GM12874 (cell line): ENCODE data around the gene NPAS4.

ENCODE experiments used
- CTCF ChIP-seq: IDR thresholded peaks from 2 replicates; pipeline ENCODE4 v1.5.1; 2011; ENCODE audit warnings: low read depth, mild to moderate bottlenecking, control low read depth, low read length, moderate library complexity; ENCODE audit not compliant: insufficient read depth

Gene NPAS4

GRCh38 chr11:66462010-66462409 is 41.2 kb downstream of the NPAS4 start:
- no peak for TF ChIP-seq CTCF

- TF ChIP-seq CTCF = no peak
Observed at GRCh38 chr11:66462911-66463310, 42.1 kb downstream of the NPAS4 start.

- TF ChIP-seq CTCF = no peak
Observed at GRCh38 chr11:66464916-66465315, 44.1 kb downstream of the NPAS4 start.

- TF ChIP-seq CTCF = no peak
Observed at GRCh38 chr11:66465373-66466224, 44.8 kb downstream of the NPAS4 start.

GRCh38 chr11:66466225-66467033 is 45.6 kb downstream of the NPAS4 start, which contains the start of gene PELI3:
Gene PELI3 (plus strand): TSS chr11:66466905. CDS start chr11:66468129, 1,224 bp downstream.
- no peak for TF ChIP-seq CTCF

- peak; percentile 41 for TF ChIP-seq CTCF
Observed at GRCh38 chr11:66467034-66467659, 46.3 kb downstream of the NPAS4 start.

GRCh38 chr11:66467756-66468155 is 46.9 kb downstream of the NPAS4 start:
- TF ChIP-seq CTCF = no peak
